SK-N-SH (cell line): ENCODE results near the gene PRSS56. TPM values are rescaled to one million over a fixed set of nuclear protein-coding genes. Genes with fewer than 3 reads are reported as not detected.

Experiments used
- CTCF ChIA-PET: fragments of 300-600, 350-600 bp; formaldehyde crosslinking; extraction: SDS; loops from one replicate; lab custom pipeline; 2021; lab: Yijun Ruan, JAX
- POLR2A ChIA-PET: fragments of 350-600 bp; sonication (Branson Sonifier 250); formaldehyde crosslinking; extraction: SDS; loops from one replicate; lab custom pipeline; 2020; ENCODE audit warnings: antibody characterized with exemption, inconsistent platforms; lab: Yijun Ruan, JAX
- DNase-seq: peaks from one replicate; pipeline ENCODE4 v3.0.0; 2012
- H2AFZ ChIP-seq: fragments of 200-600 bp; sonication (generic); 2 replicates; pipeline ENCODE4 v1.8.1; 2016; ENCODE audit warnings: antibody characterized with exemption, mild to moderate bottlenecking, low read depth
- H3F3A ChIP-seq: fragments of 200-600 bp; sonication (generic); replicated peaks from 2 replicates; pipeline ENCODE3; 2016; ENCODE audit warnings: antibody characterized with exemption, mild to moderate bottlenecking; ENCODE audit not compliant: insufficient read depth
- H3K27ac ChIP-seq, 2 experiments: fragments of 200-500 bp in 1 of 2; fragments of 200-600 bp in 1 of 2; sonication (Bioruptor generic) in 1 of 2; sonication (generic), shearing (Covaris generic) in 1 of 2; 2 replicates each; pipeline versions ENCODE4 v1.5.1 to v1.6.1; 2014 to 2016; ENCODE audit warnings: low read depth in 2 of 2, inconsistent platforms in 1 of 2, low read length in 1 of 2, mild to moderate bottlenecking in 1 of 2, mixed read lengths in 1 of 2
- H3K27me3 ChIP-seq: fragments of 200-600 bp; sonication (generic), shearing (Covaris generic); 2 replicates; pipeline ENCODE4 v1.6.1; 2016; ENCODE audit warnings: mixed run types; ENCODE audit not compliant: insufficient read depth
- H3K36me3 ChIP-seq, 2 experiments: fragments of 200-500 bp in 1 of 2; fragments of 200-600 bp in 1 of 2; sonication (Bioruptor generic) in 1 of 2; sonication (generic) in 1 of 2; replicated peaks in 1 of 2; 2 replicates each; pipeline versions ENCODE3 to v1.5.1; 2014 to 2016; ENCODE audit warnings: low read length in 1 of 2, mild to moderate bottlenecking in 1 of 2; ENCODE audit not compliant: insufficient read depth in 2 of 2, control insufficient read depth in 1 of 2
- H3K4me1 ChIP-seq, 2 experiments: fragments of 200-500 bp in 1 of 2; fragments of 200-600 bp in 1 of 2; sonication (Bioruptor generic) in 1 of 2; sonication (generic), shearing (Covaris generic) in 1 of 2; 2 replicates each; pipeline versions ENCODE4 v1.5.1 to v1.6.1; 2014 to 2016; ENCODE audit warnings: low read depth in 1 of 2, low read length in 1 of 2, mixed run types in 1 of 2; ENCODE audit not compliant: insufficient read depth in 2 of 2, control insufficient read depth in 1 of 2
- H3K4me2 ChIP-seq: fragments of 200-600 bp; sonication (generic), shearing (Covaris generic); 2 replicates; pipeline ENCODE4 v1.6.1; 2017; ENCODE audit warnings: mixed run types
- H3K4me3 ChIP-seq, 2 experiments: fragments of 200-500 bp in 1 of 2; fragments of 200-600 bp in 1 of 2; sonication (Bioruptor generic) in 1 of 2; sonication (generic), shearing (Covaris generic) in 1 of 2; 2 replicates each; pipeline versions ENCODE4 v1.5.1 to v1.8.1; 2014 to 2016; ENCODE audit warnings: low read depth in 2 of 2, inconsistent platforms in 1 of 2, low read length in 1 of 2, mild to moderate bottlenecking in 1 of 2, mixed read lengths in 1 of 2, moderate library complexity in 1 of 2
- H3K79me2 ChIP-seq: fragments of 200-600 bp; sonication (generic); 2 replicates; pipeline ENCODE4 v1.8.1; 2017; ENCODE audit warnings: mild to moderate bottlenecking; ENCODE audit not compliant: insufficient read depth
- H3K9ac ChIP-seq: fragments of 200-600 bp; sonication (generic); 2 replicates; pipeline ENCODE4 v1.6.1; 2017; ENCODE audit warnings: mixed run types
- H3K9me2 ChIP-seq: fragments of 200-600 bp; sonication (generic); 2 replicates; pipeline ENCODE4 v1.6.1; 2017; ENCODE audit warnings: mixed run types
- H3K9me3 ChIP-seq: fragments of 200-600 bp; sonication (generic); 2 replicates; pipeline ENCODE4 v1.6.1; 2017; ENCODE audit warnings: mixed run types, mild to moderate bottlenecking, moderate library complexity
- H4K20me1 ChIP-seq: fragments of 200-600 bp; sonication (generic); 2 replicates; pipeline ENCODE4 v1.6.1; 2017; ENCODE audit warnings: mild to moderate bottlenecking, mixed run types; ENCODE audit not compliant: insufficient read depth
- EZH2phosphoT487 ChIP-seq: fragments of 200-600 bp; sonication (generic); IDR thresholded peaks from 2 replicates; pipeline ENCODE4 v1.6.1; 2017; ENCODE audit warnings: low read depth, mixed run types, mild to moderate bottlenecking, antibody characterized with exemption, moderate library complexity, borderline replicate concordance
- FOXJ3 ChIP-seq: sonication (generic); formaldehyde crosslinking; IDR thresholded peaks from 2 replicates; pipeline ENCODE4 v1.5.1; 2020; ENCODE audit warnings: mild to moderate bottlenecking, missing genetic modification reagents
- FOXM1 ChIP-seq: IDR thresholded peaks from 2 replicates; pipeline ENCODE4 v1.4.0; 2012; ENCODE audit warnings: low read depth, mild to moderate bottlenecking
- MEF2A ChIP-seq: IDR thresholded peaks from 2 replicates; pipeline ENCODE4 v1.4.0; 2012; ENCODE audit warnings: low read depth, borderline replicate concordance
- NRF1 ChIP-seq: IDR thresholded peaks from 2 replicates; pipeline ENCODE4 v1.6.1; 2012; ENCODE audit warnings: low read depth, mild to moderate bottlenecking, low read length
- RCOR1 ChIP-seq: fragments of 150-350 bp; IDR thresholded peaks from 2 replicates; pipeline ENCODE4 v1.6.1; 2017; ENCODE audit warnings: antibody characterized with exemption, low read length
- RFX5 ChIP-seq: IDR thresholded peaks from 2 replicates; pipeline ENCODE4 v1.6.1; 2012; ENCODE audit warnings: mild to moderate bottlenecking, improper control_type of control experiment, low read length
- RXRA ChIP-seq: IDR thresholded peaks from 2 replicates; pipeline ENCODE4 v1.4.0; 2012; ENCODE audit warnings: low read depth, mild to moderate bottlenecking, borderline replicate concordance
- SMC3 ChIP-seq: IDR thresholded peaks from 2 replicates; pipeline ENCODE4 v1.6.1; 2012; ENCODE audit warnings: low read depth, low read length, improper control_type of control experiment
- WGBS: methylation state at CpG from one replicate; pipeline ENCODE4 v1.1.6; 2017; ENCODE audit warnings: low lambda C conversion rate; 5-methylcytosine and 5-hydroxymethylcytosine counted together
- polyA plus RNA-seq, 3 experiments: library from polyadenylated mRNA; depleted of rRNA; stranded (reverse); fragments of >200 nt; gene quantifications; 2 replicates each; pipeline ENCODE4 v1.2.3, GENCODE V29; 2012
- TF ChIP-seq, protein P1 (sequence below): IDR thresholded peaks from 2 replicates; pipeline ENCODE4 v1.4.0; 2012; ENCODE audit warnings: low read depth
- TF ChIP-seq, protein P2 (sequence below): IDR thresholded peaks from 2 replicates; pipeline ENCODE4; 2012
- TF ChIP-seq, protein P3 (sequence below): IDR thresholded peaks from 2 replicates; pipeline ENCODE4 v1.4.0; 2012; ENCODE audit warnings: low read depth, borderline replicate concordance
- TF ChIP-seq, protein P4 (sequence below): IDR thresholded peaks from 2 replicates; pipeline ENCODE4 v1.6.1; 2012; ENCODE audit warnings: mild to moderate bottlenecking, low read depth, low read length, moderate library complexity

Gene PRSS56
- polyA plus RNA-seq, 1 of the 3 experiments (the other 2 are of a cell fraction), result not detected

DNA sequence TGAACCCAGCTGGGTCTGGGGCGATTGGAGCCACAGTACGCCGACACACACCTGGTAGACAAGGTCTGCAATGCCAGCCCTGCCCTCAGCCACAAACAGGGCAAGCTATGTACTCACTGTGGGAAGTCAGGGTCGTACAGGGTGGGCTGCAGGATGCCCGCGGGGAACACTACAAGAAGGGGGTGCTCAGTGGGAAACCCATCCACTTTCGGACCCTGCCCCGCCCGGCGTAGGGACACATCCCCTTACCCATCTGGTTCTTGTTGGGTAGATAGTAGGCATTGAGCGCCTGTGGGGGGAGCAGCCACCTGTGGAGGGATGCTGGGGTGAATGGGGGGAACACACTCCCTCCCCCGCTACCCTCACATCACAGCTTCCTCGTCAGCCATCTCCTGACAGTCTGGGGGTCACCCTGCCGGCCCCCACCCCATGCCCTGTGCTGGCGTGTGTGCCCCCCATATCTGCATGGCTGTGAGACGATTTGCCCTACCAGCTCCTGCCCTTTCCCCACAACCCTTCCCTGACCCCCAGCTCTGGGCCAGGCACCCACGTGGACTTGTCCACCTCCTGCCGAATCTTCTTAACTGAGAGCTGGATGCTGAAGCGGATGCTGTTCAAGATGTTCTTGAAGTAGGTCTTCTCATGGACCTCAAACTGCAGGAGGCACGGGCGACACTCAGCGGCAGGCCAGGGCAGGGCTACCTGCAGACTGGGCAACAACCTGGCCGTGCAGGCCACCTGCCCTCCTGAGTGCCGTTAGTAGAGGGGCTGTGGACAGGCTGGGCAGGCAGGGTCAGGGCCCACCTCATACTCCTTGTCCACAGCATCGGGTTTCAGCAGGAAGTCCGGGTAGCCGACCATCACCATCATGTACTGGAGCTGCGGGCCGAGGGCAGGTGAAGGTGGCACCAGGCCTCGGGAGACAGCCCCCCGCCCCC, 37.6 kb upstream of the PRSS56 start:
- peaks cover 0 to 2% of the 10 kb centered on the region in 2 experiments; a peak in 1 of 4 replicates for H3K4me1 ChIP-seq
- peaks cover 18% of the 10 kb centered on the region for H3K27me3 ChIP-seq
- no peak overlapping the region for H2AFZ ChIP-seq
- TF ChIP-seq, protein P1, sequence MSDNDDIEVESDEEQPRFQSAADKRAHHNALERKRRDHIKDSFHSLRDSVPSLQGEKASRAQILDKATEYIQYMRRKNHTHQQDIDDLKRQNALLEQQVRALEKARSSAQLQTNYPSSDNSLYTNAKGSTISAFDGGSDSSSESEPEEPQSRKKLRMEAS, result no peak
- TF ChIP-seq RCOR1 (no peak), FOXJ3 (CRISPR knock-in tag) (no peak), FOXM1 (no peak), SMC3 (no peak), NRF1 (no peak), RXRA (no peak), RFX5 (no peak), MEF2A (no peak), EZH2phosphoT487 (no peak)
- TF ChIP-seq, protein P2, sequence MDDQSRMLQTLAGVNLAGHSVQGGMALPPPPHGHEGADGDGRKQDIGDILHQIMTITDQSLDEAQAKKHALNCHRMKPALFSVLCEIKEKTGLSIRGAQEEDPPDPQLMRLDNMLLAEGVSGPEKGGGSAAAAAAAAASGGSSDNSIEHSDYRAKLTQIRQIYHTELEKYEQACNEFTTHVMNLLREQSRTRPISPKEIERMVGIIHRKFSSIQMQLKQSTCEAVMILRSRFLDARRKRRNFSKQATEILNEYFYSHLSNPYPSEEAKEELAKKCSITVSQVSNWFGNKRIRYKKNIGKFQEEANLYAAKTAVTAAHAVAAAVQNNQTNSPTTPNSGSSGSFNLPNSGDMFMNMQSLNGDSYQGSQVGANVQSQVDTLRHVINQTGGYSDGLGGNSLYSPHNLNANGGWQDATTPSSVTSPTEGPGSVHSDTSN, result no peak
- TF ChIP-seq, protein P3, sequence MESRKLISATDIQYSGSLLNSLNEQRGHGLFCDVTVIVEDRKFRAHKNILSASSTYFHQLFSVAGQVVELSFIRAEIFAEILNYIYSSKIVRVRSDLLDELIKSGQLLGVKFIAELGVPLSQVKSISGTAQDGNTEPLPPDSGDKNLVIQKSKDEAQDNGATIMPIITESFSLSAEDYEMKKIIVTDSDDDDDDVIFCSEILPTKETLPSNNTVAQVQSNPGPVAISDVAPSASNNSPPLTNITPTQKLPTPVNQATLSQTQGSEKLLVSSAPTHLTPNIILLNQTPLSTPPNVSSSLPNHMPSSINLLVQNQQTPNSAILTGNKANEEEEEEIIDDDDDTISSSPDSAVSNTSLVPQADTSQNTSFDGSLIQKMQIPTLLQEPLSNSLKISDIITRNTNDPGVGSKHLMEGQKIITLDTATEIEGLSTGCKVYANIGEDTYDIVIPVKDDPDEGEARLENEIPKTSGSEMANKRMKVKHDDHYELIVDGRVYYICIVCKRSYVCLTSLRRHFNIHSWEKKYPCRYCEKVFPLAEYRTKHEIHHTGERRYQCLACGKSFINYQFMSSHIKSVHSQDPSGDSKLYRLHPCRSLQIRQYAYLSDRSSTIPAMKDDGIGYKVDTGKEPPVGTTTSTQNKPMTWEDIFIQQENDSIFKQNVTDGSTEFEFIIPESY, result no peak
- TF ChIP-seq, protein P4, sequence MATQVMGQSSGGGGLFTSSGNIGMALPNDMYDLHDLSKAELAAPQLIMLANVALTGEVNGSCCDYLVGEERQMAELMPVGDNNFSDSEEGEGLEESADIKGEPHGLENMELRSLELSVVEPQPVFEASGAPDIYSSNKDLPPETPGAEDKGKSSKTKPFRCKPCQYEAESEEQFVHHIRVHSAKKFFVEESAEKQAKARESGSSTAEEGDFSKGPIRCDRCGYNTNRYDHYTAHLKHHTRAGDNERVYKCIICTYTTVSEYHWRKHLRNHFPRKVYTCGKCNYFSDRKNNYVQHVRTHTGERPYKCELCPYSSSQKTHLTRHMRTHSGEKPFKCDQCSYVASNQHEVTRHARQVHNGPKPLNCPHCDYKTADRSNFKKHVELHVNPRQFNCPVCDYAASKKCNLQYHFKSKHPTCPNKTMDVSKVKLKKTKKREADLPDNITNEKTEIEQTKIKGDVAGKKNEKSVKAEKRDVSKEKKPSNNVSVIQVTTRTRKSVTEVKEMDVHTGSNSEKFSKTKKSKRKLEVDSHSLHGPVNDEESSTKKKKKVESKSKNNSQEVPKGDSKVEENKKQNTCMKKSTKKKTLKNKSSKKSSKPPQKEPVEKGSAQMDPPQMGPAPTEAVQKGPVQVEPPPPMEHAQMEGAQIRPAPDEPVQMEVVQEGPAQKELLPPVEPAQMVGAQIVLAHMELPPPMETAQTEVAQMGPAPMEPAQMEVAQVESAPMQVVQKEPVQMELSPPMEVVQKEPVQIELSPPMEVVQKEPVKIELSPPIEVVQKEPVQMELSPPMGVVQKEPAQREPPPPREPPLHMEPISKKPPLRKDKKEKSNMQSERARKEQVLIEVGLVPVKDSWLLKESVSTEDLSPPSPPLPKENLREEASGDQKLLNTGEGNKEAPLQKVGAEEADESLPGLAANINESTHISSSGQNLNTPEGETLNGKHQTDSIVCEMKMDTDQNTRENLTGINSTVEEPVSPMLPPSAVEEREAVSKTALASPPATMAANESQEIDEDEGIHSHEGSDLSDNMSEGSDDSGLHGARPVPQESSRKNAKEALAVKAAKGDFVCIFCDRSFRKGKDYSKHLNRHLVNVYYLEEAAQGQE, result no peak
- no peaks in the 10 kb centered on the region for H3F3A ChIP-seq
- no peak overlapping the region for H3K4me2 ChIP-seq
- CTCF ChIA-PET, result interaction anchor here (1.1 kb wide), 2 partner anchors 40 to 41 kb away, joined by 4 to 5 read pairs; no protein-coding TSS in a partner anchor
- no peak overlapping the region for H3K27ac ChIP-seq
- WGBS, result 66% methylated on average over 14 of the region's 31 CpGs
- H3K9me2 ChIP-seq, result no peaks in the 10 kb centered on the region
- POLR2A ChIA-PET, result no interaction called here
- H3K9ac ChIP-seq, result no peak overlapping the region
- no peaks in the 10 kb centered on the region for H4K20me1 ChIP-seq
- H3K4me3 ChIP-seq, result no peak overlapping the region
- H3K9me3 ChIP-seq, result no peaks in the 10 kb centered on the region
- DNase-seq, result no peak
- no peaks in the 10 kb centered on the region for H3K79me2 ChIP-seq
- H3K36me3 ChIP-seq, result no peaks in the 10 kb centered on the region
